WI38 (cell line): ENCODE results near the gene WNT16.

Experiments used
- H3K4me3 ChIP-seq: 2 replicates; pipeline ENCODE4 v1.5.1; 2011; ENCODE audit warnings: low read depth, mild to moderate bottlenecking, control low read depth, low read length
- TF ChIP-seq, protein P1 (sequence below): IDR thresholded peaks from 2 replicates; pipeline ENCODE4 v1.5.1; 2012; ENCODE audit warnings: low read depth, mild to moderate bottlenecking, control low read depth, low read length

The WNT16 gene

DNA sequence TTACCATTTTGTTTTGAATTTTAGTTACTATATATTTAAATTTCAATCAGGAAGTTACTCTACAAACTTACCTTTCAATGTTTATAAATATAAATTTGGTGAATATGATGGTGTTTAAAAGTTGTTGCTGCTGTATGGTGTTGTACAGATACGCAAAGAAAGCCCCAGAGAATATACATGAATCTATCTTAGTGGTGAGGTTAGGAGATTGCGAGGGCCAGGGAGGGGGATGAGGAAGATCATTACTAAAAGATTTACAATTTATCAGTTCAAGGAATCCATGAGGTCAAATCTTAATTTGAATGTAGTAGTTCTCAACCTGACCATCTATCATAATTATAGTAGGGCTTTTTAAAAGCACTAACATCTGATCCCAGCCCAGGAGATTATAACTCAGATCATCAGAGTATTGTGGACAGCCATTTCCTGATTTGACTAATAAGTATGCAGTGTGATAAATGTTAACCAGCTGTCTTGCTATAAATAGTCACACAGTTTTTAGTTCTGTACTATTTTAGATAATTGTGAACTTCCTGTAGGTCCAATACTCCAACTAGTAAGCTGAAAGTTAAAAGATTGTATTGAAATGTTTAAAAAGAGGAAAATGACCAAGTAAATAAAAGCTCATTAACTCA, 43.7 kb downstream of the WNT16 start:
- TF ChIP-seq, protein P1, sequence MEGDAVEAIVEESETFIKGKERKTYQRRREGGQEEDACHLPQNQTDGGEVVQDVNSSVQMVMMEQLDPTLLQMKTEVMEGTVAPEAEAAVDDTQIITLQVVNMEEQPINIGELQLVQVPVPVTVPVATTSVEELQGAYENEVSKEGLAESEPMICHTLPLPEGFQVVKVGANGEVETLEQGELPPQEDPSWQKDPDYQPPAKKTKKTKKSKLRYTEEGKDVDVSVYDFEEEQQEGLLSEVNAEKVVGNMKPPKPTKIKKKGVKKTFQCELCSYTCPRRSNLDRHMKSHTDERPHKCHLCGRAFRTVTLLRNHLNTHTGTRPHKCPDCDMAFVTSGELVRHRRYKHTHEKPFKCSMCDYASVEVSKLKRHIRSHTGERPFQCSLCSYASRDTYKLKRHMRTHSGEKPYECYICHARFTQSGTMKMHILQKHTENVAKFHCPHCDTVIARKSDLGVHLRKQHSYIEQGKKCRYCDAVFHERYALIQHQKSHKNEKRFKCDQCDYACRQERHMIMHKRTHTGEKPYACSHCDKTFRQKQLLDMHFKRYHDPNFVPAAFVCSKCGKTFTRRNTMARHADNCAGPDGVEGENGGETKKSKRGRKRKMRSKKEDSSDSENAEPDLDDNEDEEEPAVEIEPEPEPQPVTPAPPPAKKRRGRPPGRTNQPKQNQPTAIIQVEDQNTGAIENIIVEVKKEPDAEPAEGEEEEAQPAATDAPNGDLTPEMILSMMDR = no peak

DNA sequence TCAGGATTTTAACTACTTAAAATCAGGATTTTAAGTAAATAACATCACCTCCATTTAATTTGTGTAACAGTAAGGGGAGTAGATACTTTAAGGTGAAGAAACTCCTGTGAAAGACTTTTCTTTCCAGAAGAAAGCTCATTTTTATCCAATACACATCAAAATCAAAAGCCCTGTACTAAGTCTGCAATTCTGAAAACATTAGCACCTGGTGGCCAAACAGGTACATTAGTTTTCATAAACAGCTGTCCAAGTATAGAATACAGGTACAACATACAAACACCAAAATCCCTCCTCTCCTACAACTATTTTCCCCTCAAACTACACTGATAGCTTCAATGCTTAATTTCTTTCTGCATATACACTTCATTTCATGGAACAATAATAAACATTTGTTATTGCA, 44.4 kb downstream of the WNT16 start:
- TF ChIP-seq, protein P1 = no peak
- H3K4me3 ChIP-seq = no peak overlapping the region

More for the DNA sequence above, 43.7 kb downstream of the WNT16 start:
- no peak overlapping the region for H3K4me3 ChIP-seq

GRCh38 chr7:121376979-121377378, 48.2 kb downstream of the WNT16 start:
- no peak overlapping the region for H3K4me3 ChIP-seq
- TF ChIP-seq, protein P1 = no peak

DNA sequence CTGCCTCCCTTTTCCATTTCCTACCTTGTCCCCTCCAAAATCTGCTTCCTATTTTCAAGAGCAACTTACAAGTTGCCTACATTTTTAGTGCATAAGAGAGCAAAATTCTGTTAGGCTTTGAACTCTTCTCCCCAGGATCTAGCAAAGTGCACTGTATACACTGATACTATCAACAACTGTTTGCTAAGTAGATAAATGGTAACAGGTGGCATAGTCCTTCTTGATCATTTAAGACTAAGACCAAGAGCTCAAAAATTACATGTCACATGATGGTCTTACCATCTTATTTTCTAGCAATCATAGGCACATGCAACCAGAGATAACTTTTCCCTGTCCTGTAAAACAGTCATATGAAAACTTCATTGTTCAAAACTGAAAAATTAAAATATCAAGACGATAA, 51.1 kb downstream of the WNT16 start:
- H3K4me3 ChIP-seq = no peak overlapping the region
- TF ChIP-seq, protein P1 = no peak

GRCh38 chr7:121382473-121382872, 53.7 kb downstream of the WNT16 start:
- H3K4me3 ChIP-seq = no peak overlapping the region
- TF ChIP-seq, protein P1 = no peak

- TF ChIP-seq, protein P1 = no peak
These were observed 54.6 kb downstream of the WNT16 start for GRCh38 chr7:121383235-121383910.

GRCh38 chr7:121384265-121384664, 55.5 kb downstream of the WNT16 start:
- no peak overlapping the region for H3K4me3 ChIP-seq
- TF ChIP-seq, protein P1 = no peak

More at GRCh38 chr7:121383235-121383910, 54.6 kb downstream of the WNT16 start:
- no peak overlapping the region for H3K4me3 ChIP-seq
